HG03159 (cell line): ENCODE results near the gene PODNL1.
"Not testable (repeated sequence)": the region's sequence is repeated elsewhere in the genome, so short reads cannot be mapped to it uniquely, and the experiment has no call there.

Experiments used
- ATAC-seq: cut with Tn5 transposase; IDR thresholded peaks from one replicate; pipeline ENCODE4 v1.9.1; 2021; ENCODE audit warnings: mild to moderate bottlenecking, moderate library complexity; ENCODE audit not compliant: unreplicated experiment

Gene PODNL1

GRCh38 chr19:13929340-13929739 is 8.9 kb downstream of the PODNL1 start:
- no peak for ATAC-seq

DNA sequence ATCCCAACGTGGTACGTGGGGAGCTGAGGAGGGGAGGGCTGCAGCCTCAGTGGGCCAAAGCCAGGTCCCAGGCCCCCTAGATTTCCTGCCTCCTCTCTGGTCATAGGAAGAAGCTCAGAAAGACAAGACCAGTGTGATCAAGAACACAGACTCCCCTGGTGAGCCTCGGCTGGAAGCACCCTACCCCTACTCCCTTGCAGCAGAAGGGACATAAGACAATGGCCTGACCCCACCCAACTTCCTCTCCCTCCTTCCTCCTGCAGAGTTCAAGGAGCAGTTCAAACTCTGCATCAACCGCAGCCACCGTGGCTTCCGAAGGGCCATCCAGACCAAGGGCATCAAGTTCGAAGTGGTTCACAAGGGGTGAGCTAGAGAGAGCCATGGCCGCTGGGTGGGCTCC is 11.5 kb downstream of the PODNL1 start:
- no peak for ATAC-seq

GRCh38 chr19:13926010-13926409 is 12.2 kb downstream of the PODNL1 start:
- ATAC-seq = no peak

DNA sequence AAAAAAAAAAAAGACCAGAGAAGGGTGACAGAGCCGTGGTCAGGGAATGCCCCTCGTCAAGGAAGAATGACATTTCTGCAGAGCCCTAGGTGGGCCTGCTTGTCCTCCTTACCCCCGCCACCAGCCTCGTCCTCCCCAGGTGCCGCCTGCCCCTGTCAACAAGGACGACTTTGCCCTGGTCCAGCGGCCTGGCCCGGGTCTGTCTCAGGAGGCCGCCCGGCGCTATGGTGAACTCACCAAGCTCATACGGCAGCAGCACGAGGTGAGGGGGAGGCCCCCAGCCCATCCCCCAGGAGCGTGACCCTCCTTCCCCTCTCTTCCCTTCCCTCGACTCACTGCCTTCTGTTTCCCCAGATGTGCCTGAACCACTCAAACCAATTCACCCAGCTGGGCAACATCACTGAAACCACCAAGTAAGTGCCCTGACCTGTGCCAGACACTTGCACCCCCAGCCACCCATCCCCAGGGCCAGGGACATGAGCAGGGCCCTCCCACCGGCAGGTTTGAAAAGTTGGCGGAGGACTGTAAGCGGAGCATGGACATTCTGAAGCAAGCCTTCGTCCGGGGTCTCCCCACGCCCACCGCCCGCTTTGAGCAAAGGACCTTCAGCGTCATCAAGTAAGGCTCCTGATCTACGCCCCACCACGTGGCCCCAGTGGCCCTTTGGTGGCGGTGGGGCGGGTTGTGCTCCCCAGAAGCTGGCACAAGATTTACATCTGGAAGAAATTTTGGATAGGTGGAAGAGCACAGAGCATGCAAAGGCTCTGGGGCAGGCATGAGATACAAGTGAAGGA is 14.8 kb downstream of the PODNL1 start:
- ATAC-seq = no peak

GRCh38 chr19:13922118-13922517 is 16.1 kb downstream of the PODNL1 start:
- not testable (repeated sequence) for ATAC-seq

GRCh38 chr19:13920940-13921747 is 17.1 kb downstream of the PODNL1 start:
- no peak for ATAC-seq

- ATAC-seq = no peak
Observed at GRCh38 chr19:13920524-13920923, 17.7 kb downstream of the PODNL1 start.

- no peak for ATAC-seq
Observed at GRCh38 chr19:13918726-13919411, 19.3 kb downstream of the PODNL1 start.

DNA sequence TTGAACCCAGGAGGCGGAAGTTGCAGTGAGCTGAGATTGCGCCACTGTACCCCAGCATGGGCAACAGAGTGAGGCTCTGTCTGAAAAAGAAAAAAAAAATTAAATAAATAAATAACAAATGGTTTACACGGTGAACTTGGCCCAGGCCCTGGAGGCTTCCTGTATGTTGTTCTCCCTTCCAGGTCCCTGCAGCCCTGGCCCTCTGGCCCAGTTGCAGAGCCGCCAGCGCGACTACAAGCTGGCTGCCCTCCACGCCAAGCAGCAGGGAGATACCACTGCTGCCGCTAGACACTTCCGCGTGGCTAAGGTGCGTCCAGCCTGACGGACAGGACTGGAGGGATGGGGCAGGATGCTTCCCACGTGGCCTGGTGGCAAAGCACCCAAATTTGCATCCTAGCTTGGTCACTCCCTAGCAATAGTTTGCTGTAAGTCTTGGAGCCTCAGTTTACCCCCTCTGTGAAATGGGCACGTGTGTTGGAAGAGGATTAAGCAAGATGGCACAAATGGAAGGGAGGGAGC is 20.3 kb downstream of the PODNL1 start:
- no peak for ATAC-seq

DNA sequence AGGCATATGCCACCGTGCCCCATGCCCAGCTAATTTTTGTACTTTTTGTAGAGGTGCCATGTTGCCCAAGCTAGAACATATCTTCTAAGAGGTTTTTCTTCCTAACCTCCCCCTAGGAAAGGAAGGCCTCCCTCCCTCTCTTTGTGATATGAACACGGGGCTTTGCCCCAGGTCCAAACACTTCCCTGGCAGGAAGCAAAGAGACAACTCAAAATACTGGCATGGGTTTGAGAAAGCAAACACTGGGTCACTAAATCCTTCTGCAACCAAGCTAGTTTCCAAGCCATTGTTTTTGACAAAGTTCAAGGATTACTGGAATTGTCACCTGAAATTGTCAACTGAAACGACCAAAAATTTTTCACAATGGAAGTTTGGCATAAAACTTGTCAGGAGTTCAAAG is 23.4 kb downstream of the PODNL1 start:
- no peak for ATAC-seq

DNA sequence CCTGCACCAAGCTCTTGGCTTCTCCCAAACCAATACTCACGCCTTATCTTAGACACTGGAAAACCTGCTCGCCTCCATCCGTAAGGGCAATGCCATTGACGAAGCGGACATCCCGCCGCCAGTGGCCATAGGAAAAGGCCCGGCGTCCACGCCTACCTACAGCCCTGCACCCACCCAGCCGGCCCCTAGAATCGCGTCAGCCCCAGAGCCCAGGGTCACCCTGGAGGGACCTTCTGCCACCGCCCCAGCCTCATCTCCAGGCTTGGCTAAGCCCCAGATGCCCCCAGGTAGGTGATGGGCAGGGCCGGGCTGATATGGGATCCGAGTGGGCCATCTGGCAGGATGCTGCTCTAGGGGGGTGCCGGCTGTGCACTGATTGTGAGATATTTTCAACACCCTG is 24.9 kb downstream of the PODNL1 start:
- no peak for ATAC-seq

GRCh38 chr19:13909430-13909829 is 28.8 kb downstream of the PODNL1 start:
- ATAC-seq = no peak

DNA sequence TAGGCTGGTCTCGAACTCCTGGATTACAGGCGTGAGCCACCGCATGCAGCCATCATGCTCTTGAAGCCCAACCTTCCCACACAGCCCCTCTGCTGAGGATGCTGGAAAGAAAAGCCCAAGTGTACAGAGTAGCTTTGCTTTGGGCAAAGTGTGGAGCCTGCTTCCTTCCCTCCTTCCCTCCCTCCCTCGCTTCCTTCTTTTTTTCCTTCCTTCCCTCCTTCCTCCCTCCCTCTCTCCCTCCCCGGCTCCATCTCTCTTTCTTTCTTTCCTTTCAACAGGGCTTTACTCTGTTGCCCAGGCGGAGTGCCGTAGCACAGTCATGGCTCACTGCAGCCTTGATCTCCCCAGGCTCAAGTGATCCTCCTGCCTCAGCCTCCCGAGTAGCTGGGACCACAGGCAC is 29.5 kb downstream of the PODNL1 start:
- no peak for ATAC-seq

GRCh38 chr19:13906910-13907309 is 31.3 kb downstream of the PODNL1 start:
- no peak for ATAC-seq

- peak; percentile 24 for ATAC-seq
Observed at GRCh38 chr19:13906521-13906904, 31.7 kb downstream of the PODNL1 start.

DNA sequence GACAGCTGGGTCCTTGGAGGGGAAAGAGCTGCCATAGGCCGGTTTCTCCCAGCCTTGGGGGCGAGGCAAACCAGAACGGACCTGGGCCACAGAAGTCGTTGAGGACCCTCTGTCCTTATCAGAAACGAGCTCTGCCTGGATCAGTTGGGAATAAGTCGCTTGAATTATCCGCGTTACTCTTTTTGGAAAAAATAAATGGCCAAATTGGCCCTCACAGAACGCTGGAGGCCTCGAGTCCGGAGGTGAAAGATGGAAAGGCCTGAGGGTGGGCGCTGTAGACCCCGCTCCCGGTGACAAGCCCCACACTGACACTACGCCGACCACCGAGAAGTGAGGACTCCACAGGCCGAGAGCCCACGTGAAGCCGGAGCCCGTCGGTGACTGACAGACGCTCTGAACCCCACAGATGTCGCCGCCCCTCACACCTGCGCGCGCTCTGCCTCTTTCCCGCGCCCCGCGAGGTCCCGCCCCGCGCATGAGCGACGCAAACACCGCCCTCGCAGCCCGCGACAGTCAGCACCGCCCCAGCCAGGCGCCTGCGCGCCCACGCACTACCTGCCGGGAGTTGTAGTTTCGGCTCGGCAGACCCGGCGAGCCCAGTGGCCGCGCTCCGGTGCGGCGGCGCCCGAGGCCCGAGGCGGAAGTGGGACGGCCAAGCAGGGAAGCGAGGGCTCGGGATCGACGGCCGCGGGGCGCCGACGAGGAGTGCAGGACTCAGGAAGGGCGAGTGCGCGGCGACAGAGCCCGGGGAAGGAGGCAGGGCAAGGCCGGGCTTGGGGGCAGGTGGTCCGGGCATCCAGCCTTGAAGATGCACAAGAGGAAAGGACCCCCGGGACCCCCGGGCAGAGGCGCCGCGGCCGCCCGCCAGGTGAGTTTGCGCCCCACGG is 32.3 kb downstream of the PODNL1 start, which contains the start of the genes BRME1 and CC2D1A:
TSS of gene BRME1 (minus strand) at position 484 of the 887 bp plus-strand sequence. CDS start 1,225 bp downstream, outside the sequence.
TSS of gene CC2D1A (plus strand) at position 568 of the 887 bp plus-strand sequence. CDS start at position 809, 241 bp downstream.
- peak; percentile 88 for ATAC-seq

DNA sequence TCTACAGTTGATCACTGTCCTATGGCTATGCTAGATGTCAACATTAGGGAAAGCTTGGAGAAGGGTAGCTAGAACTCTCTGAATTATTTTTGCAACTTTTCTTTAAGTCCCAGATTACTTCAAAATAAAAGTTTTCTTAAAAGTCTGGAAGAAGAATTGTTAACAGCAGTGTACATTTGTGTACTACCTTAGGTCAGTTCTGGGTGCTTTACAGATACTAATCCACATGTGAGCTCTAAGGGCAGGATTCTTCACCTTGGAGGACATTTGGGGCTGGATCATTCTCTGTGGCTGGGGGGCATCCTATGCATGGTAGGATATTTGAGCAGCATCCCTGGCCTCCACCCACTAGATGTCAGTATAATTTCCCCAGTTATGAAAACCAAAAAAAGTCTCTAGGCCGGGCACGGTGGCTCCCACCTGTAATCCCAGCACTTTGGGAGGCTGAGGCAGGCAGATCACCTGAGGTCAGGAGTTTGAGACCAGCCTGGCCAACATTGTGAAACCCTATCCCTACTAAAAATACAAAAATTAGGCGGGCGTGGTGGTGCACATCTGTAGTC is 35.1 kb downstream of the PODNL1 start:
- no peak for ATAC-seq

GRCh38 chr19:13899912-13900584 is 38.2 kb downstream of the PODNL1 start:
- ATAC-seq = no peak

GRCh38 chr19:13899393-13899792 is 38.8 kb downstream of the PODNL1 start:
- ATAC-seq = no peak
